HepG2 (cell line): ENCODE results near the gene NARF. TPM values are rescaled to one million over a fixed set of nuclear protein-coding genes. Genes with fewer than 3 reads are reported as not detected.

Experiments used
- ATAC-seq: fragments of 200-7000 bp; cut with Tn5 transposase; 3 replicates; pipeline ENCODE4 v1.9.1; 2020; ENCODE audit warnings: mild to moderate bottlenecking, moderate library complexity
- BruUV-seq: library from RNA; stranded (reverse); fragments of 400-500 nt; replicated peaks from 2 replicates; lab custom pipeline; 2021; lab: Mats Ljungman, UMichigan
- CTCF ChIA-PET: fragments of 300-600 bp; formaldehyde crosslinking; extraction: SDS; loops from one replicate; lab custom pipeline; 2021; ENCODE audit warnings: low total read pairs, inconsistent platforms, low intra/inter-chr PET ratio; lab: Yijun Ruan, JAX
- POLR2A ChIA-PET: fragments of 350-600 bp; sonication (Branson Sonifier 250); formaldehyde crosslinking; loops from one replicate; lab custom pipeline; 2020; ENCODE audit warnings: antibody characterized with exemption, inconsistent platforms; lab: Yijun Ruan, JAX
- DNase-seq: peaks from one replicate; pipeline ENCODE4 v3.0.0-alpha.2; 2015; ENCODE audit warnings: low spot score
- FAIRE-seq: peaks from 3 replicates; lab custom pipeline; 2011; peaks lifted over from hg19 to GRCh38; lab: Jason Lieb, UNC
- H2AFZ ChIP-seq: one replicate; pipeline ENCODE4 v1.6.1; 2011; ENCODE audit warnings: low read length, inconsistent platforms
- H3K27ac ChIP-seq: fragments of 300-600 bp; 3 replicates; pipeline ENCODE4 v1.8.0; 2011; ENCODE audit warnings: mixed run types, mild to moderate bottlenecking, mixed read lengths, low read length, inconsistent platforms; ENCODE audit not compliant: insufficient read depth; ENCODE audit errors: extremely low read length
- H3K27me3 ChIP-seq, 2 experiments: fragments of 200-600 bp in 1 of 2; 2 replicates in 1 of 2; 3 replicates in 1 of 2; pipeline versions ENCODE4 v1.6.0 to v1.8.0; 2011; ENCODE audit warnings: low read length in 2 of 2, mild to moderate bottlenecking in 2 of 2, moderate library complexity in 2 of 2, inconsistent platforms in 1 of 2; ENCODE audit not compliant: insufficient read depth in 2 of 2, control insufficient read depth in 1 of 2
- H3K36me3 ChIP-seq, 2 experiments: fragments of 200-600 bp in 1 of 2; replicated peaks in 1 of 2; 2 replicates in 1 of 2; 3 replicates in 1 of 2; pipeline versions ENCODE4 v1.5.1 to v1.8.0; 2011; ENCODE audit warnings: low read length in 2 of 2, inconsistent platforms in 1 of 2; ENCODE audit not compliant: insufficient read depth in 2 of 2, control insufficient read depth in 1 of 2
- H3K4me1 ChIP-seq: 2 replicates; pipeline ENCODE4 v1.5.1; 2012; ENCODE audit warnings: low read length, inconsistent platforms; ENCODE audit not compliant: insufficient read depth
- H3K4me2 ChIP-seq: 2 replicates; pipeline ENCODE4 v1.6.0; 2011; ENCODE audit warnings: low read depth, low read length, inconsistent platforms
- H3K4me3 ChIP-seq, 3 experiments: fragments of 200-600 bp in 1 of 3; sonication (generic), shearing (Covaris generic) in 1 of 3; replicated peaks in 1 of 3; 2 replicates each; pipeline ENCODE4 v1.5.1; 2011 to 2016; ENCODE audit warnings: low read length in 3 of 3, inconsistent platforms in 2 of 3, low read depth in 2 of 3, mild to moderate bottlenecking in 2 of 3, control low read depth in 1 of 3, mixed read lengths in 1 of 3; ENCODE audit not compliant: insufficient read depth in 1 of 3
- H3K79me2 ChIP-seq: one replicate; pipeline ENCODE4 v1.6.1; 2011; ENCODE audit warnings: low read length, inconsistent platforms; ENCODE audit not compliant: insufficient read depth
- H3K9ac ChIP-seq: 2 replicates; pipeline ENCODE4 v1.6.0; 2011; ENCODE audit warnings: mild to moderate bottlenecking, low read depth, low read length, inconsistent platforms; ENCODE audit not compliant: insufficient read depth
- H3K9me3 ChIP-seq: 2 replicates; pipeline ENCODE4 v1.5.1; 2012; ENCODE audit warnings: mild to moderate bottlenecking, low read length
- H4K20me1 ChIP-seq: 2 replicates; pipeline ENCODE4 v1.6.0; 2011; ENCODE audit warnings: inconsistent platforms, mild to moderate bottlenecking, low read length, moderate library complexity; ENCODE audit not compliant: insufficient read depth
- CTCF ChIP-seq: sonication (generic); formaldehyde crosslinking; IDR thresholded peaks from 2 replicates; pipeline ENCODE4 v1.5.0; 2020; ENCODE audit warnings: mild to moderate bottlenecking, missing genetic modification reagents, moderate library complexity
- HOMEZ ChIP-seq: IDR thresholded peaks from 2 replicates; pipeline ENCODE4 v1.6.1; 2016; ENCODE audit warnings: low read depth
- KLF15 ChIP-seq: sonication (generic); formaldehyde crosslinking; IDR thresholded peaks from 2 replicates; pipeline ENCODE4 v1.8.1; 2023; ENCODE audit warnings: borderline replicate concordance, mild to moderate bottlenecking, inconsistent platforms, missing genetic modification reagents, mixed read lengths
- RBFOX2 ChIP-seq: fragments of 200-400 bp; formaldehyde crosslinking; IDR thresholded peaks from 2 replicates; pipeline ENCODE4 v1.6.1; 2017; ENCODE audit warnings: low read depth, mild to moderate bottlenecking, low read length
- SETDB1 ChIP-seq: sonication (generic); formaldehyde crosslinking; IDR thresholded peaks from 2 replicates; pipeline ENCODE4 v1.5.1; 2020; ENCODE audit warnings: missing genetic modification reagents, mild to moderate bottlenecking, borderline replicate concordance
- THYN1 ChIP-seq: sonication (generic); formaldehyde crosslinking; IDR thresholded peaks from 2 replicates; pipeline ENCODE4 v1.8.1; 2023; ENCODE audit warnings: low read depth, mild to moderate bottlenecking, moderate library complexity, missing genetic modification reagents, borderline replicate concordance
- YEATS2 ChIP-seq: sonication (generic); formaldehyde crosslinking; IDR thresholded peaks from 2 replicates; pipeline ENCODE4 v1.4.0; 2020; ENCODE audit warnings: missing genetic modification reagents, borderline replicate concordance
- ZBTB44 ChIP-seq: sonication (generic); formaldehyde crosslinking; IDR thresholded peaks from 2 replicates; pipeline ENCODE4 v1.4.0; 2020; ENCODE audit warnings: missing genetic modification reagents
- ZNF777 ChIP-seq: sonication (generic); formaldehyde crosslinking; IDR thresholded peaks from 2 replicates; pipeline ENCODE4 v1.4.0; 2020; ENCODE audit warnings: missing genetic modification reagents
- WGBS: methylation state at CpG from one replicate; pipeline ENCODE4 v1.1.6; 2017; ENCODE audit warnings: low lambda C conversion rate; 5-methylcytosine and 5-hydroxymethylcytosine counted together
- in situ Hi-C: cut with HindIII; loops from 2 replicates; pipeline ENCODE4 v1.10.0; 2017; ENCODE audit warnings: low pct_unique_long_range_greater_than_20kb; ENCODE audit not compliant: extremely low pct_ligation_motif_present
- intact Hi-C: fragments of 100-400 bp; cut with micrococcal nuclease; formaldehyde crosslinking; loops from one replicate; pipeline ENCODE4 v1.10.0; 2022; ENCODE audit not compliant: unreplicated experiment
- polyA plus RNA-seq, 8 experiments: library from polyadenylated mRNA; depleted of rRNA in 3 of 8; stranded (reverse) in 7 of 8; unstranded in 1 of 8; fragments of >200 nt; fragmentation: Illumina TruSeq in 4 of 8; extraction: Trizol in 4 of 8; gene quantifications; 2 replicates each; pipeline versions ENCODE4 v1.2.1 to v1.2.3, GENCODE V29; 2011 to 2016; ENCODE audit warnings: low read depth in 4 of 8, missing spikeins in 1 of 8, mixed read lengths in 1 of 8; ENCODE audit not compliant: insufficient read depth in 1 of 8
- total RNA-seq, 5 experiments: library from RNA; depleted of rRNA; stranded (reverse); fragments of >200 nt; fragmentation: Illumina TruSeq; extraction: Trizol; gene quantifications; 2 replicates each; pipeline ENCODE4 v1.2.3, GENCODE V29; 2016; ENCODE audit warnings: low read depth in 1 of 5

The NARF gene
- total and polyA plus RNA-seq, 2 of the 13 experiments (the other 11 are each of a cell fraction or from before 2014, with no cell fraction given) = 61.1 to 144 TPM

- Histone ChIP-seq H4K20me1 (no peaks in the 10 kb centered on the region), H2AFZ (no peak overlapping the region), H3K79me2 (no peaks in the 10 kb centered on the region), H3K4me3 (no peak overlapping the region), H3K4me2 (no peak overlapping the region), H3K4me1 (no peaks in the 10 kb centered on the region), H3K27ac (no peak overlapping the region), H3K27me3 (no peaks in the 10 kb centered on the region), H3K9me3 (no peaks in the 10 kb centered on the region), H3K9ac (no peak overlapping the region), H3K36me3 (peaks cover 9 to 10% of the 10 kb centered on the region in 2 experiments; a peak in 4 of 5 replicates)
- in situ Hi-C loops = no loop called here
- ATAC-seq (no peak), FAIRE-seq (no peak), DNase-seq (no peak)
- CTCF ChIA-PET = no interaction called here
- intact Hi-C loops = no loop called here
- POLR2A ChIA-PET = no interaction called here
- TF ChIP-seq RBFOX2 (no peak), CTCF (no peak), THYN1 (CRISPR knock-in tag) (no peak), KLF15 (CRISPR knock-in tag) (no peak), ZBTB44 (no peak), ZNF777 (CRISPR knock-in tag) (no peak), SETDB1 (CRISPR knock-in tag) (no peak), HOMEZ (CRISPR knock-in tag) (no peak), YEATS2 (no peak)
- 96% methylated on average over 11 of the region's 12 CpGs for WGBS
- BruUV-seq = no TSS peak
Observed at GRCh38 chr17:82435103-82435502, 23.4 kb upstream of the NARF start.
